ENCODE measurements around the gene HAUS7. TPM values are rescaled to one million over a fixed set of nuclear protein-coding genes. Genes with fewer than 3 reads are reported as not detected.

The HAUS7 gene
- total RNA-seq, 1 donor from 2014 or later = 27.7 TPM

- Mint-ChIP-seq H3K4me1 (ENCODE audit: unreplicated experiment) (peaks cover 14% of the 10 kb centered on the region), H3K4me3 (ENCODE audit: unreplicated experiment) (peak overlapping the region; percentile 86), H3K27me3 (ENCODE audit: unreplicated experiment) (peaks cover 5% of the 10 kb centered on the region), H3K27ac (ENCODE audit: unreplicated experiment) (no peak overlapping the region), H3K9me3 (ENCODE audit: unreplicated experiment) (no peaks in the 10 kb centered on the region), H3K36me3 (ENCODE audit: low read depth, unreplicated experiment) (no peaks in the 10 kb centered on the region)
- peak; percentile 40 for DNase-seq (ENCODE audit: low spot score)
- no peak for TF ChIP-seq CTCF (IDR thresholded peaks at IDR 0.05; ENCODE audit: unreplicated experiment)
Measured at GRCh38 chrX:153469811-153470410, 465 bp downstream of the HAUS7 start.

DNA sequence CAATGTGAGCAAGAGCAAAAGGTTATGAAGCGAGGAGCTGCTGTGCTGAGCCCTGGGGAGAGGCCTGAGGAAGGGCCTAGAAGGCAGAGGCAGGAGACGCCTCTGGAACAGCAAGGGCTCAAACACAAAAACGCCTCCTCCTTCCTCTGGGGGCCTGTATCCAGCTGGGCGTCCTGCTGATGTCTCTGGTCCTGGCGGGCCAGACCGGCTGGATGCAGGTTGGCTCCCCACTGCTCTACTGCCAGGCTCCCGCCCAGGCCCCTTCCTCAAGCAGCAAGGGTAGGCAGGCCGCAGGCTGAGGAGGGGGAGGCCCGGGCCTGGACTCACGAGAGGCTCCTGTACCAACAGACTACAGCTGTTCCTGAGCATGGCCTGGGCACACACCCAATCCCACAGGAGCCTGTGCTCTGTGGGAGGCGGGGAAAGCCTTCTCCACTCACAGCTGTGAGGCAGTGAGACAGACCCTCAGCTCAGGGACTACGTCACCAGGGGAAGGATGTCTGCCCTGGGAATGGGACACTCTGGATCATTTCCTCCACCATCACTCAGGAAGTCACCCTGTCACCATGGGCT lies 2.3 kb downstream of the HAUS7 start:
- no peak overlapping the region for H3K4me3 Mint-ChIP-seq (ENCODE audit: unreplicated experiment)
- no peaks in the 10 kb centered on the region for H3K9me3 Mint-ChIP-seq (ENCODE audit: unreplicated experiment)
- no peaks in the 10 kb centered on the region for H3K36me3 Mint-ChIP-seq (ENCODE audit: low read depth, unreplicated experiment)
- peaks cover 11% of the 10 kb centered on the region for H3K4me1 Mint-ChIP-seq (ENCODE audit: unreplicated experiment)
- TF ChIP-seq CTCF (IDR thresholded peaks at IDR 0.05; ENCODE audit: unreplicated experiment) = no peak
- H3K27ac Mint-ChIP-seq (ENCODE audit: unreplicated experiment) = peak overlapping the region; percentile 42
- DNase-seq (ENCODE audit: low spot score) = no peak
- H3K27me3 Mint-ChIP-seq (ENCODE audit: unreplicated experiment) = peaks cover 5% of the 10 kb centered on the region

- TF ChIP-seq CTCF (IDR thresholded peaks at IDR 0.05; ENCODE audit: unreplicated experiment) = no peak
- peaks cover 11% of the 10 kb centered on the region for H3K4me1 Mint-ChIP-seq (ENCODE audit: unreplicated experiment)
- DNase-seq (ENCODE audit: low spot score) = no peak
- no peak overlapping the region for H3K4me3 Mint-ChIP-seq (ENCODE audit: unreplicated experiment)
- peaks cover 8% of the 10 kb centered on the region for H3K27me3 Mint-ChIP-seq (ENCODE audit: unreplicated experiment)
- H3K36me3 Mint-ChIP-seq (ENCODE audit: low read depth, unreplicated experiment) = peaks cover 6% of the 10 kb centered on the region
- no peaks in the 10 kb centered on the region for H3K9me3 Mint-ChIP-seq (ENCODE audit: unreplicated experiment)
- no peak overlapping the region for H3K27ac Mint-ChIP-seq (ENCODE audit: unreplicated experiment)
Measured at GRCh38 chrX:153465691-153466380, 4.5 kb downstream of the HAUS7 start.

- Mint-ChIP-seq H3K4me1 (ENCODE audit: unreplicated experiment) (peaks cover 11% of the 10 kb centered on the region), H3K27me3 (ENCODE audit: unreplicated experiment) (peaks cover 8% of the 10 kb centered on the region), H3K4me3 (ENCODE audit: unreplicated experiment) (no peak overlapping the region), H3K27ac (ENCODE audit: unreplicated experiment) (no peak overlapping the region), H3K36me3 (ENCODE audit: low read depth, unreplicated experiment) (peaks cover 6% of the 10 kb centered on the region), H3K9me3 (ENCODE audit: unreplicated experiment) (no peaks in the 10 kb centered on the region)
- TF ChIP-seq CTCF (IDR thresholded peaks at IDR 0.05; ENCODE audit: unreplicated experiment) = no peak
- DNase-seq (ENCODE audit: low spot score) = no peak
Measured at GRCh38 chrX:153464116-153464515, 6.3 kb downstream of the HAUS7 start.

DNA sequence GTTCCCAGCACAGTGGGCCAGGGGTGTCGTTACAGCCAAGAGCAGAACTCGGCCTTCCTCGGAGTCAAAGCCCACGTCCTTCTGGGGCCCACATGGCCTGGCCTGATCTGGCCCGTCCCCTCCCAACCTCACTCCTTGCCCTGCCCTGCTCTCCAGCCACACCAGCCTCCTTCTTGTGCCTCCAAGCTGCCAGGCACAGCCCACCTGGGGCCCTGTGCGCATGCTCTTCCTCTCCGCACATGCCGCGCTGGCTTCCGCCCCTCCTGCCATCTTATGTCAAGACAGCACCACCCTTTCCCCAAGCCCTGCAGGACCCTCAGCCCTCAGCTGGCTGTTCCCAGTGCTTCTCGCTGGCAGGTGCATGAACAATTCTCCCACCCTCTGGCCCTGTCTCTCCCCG lies 6.8 kb downstream of the HAUS7 start:
- TF ChIP-seq CTCF (IDR thresholded peaks at IDR 0.05; ENCODE audit: unreplicated experiment) = no peak
- Mint-ChIP-seq H3K36me3 (ENCODE audit: low read depth, unreplicated experiment) (peaks cover 6% of the 10 kb centered on the region), H3K4me3 (ENCODE audit: unreplicated experiment) (no peak overlapping the region), H3K9me3 (ENCODE audit: unreplicated experiment) (no peaks in the 10 kb centered on the region), H3K4me1 (ENCODE audit: unreplicated experiment) (peaks cover 8% of the 10 kb centered on the region), H3K27me3 (ENCODE audit: unreplicated experiment) (peaks cover 10% of the 10 kb centered on the region), H3K27ac (ENCODE audit: unreplicated experiment) (no peak overlapping the region)
- no peak for DNase-seq (ENCODE audit: low spot score)
